GM18873 (cell line): ENCODE data around the gene CNPY3.
A peak's percentile ranks its signal among the peaks of the same experiment; 100 is the strongest.

ENCODE experiments used
- ATAC-seq: cut with Tn5 transposase; IDR thresholded peaks from one replicate; pipeline ENCODE4 v1.9.1; 2021; ENCODE audit warnings: mild to moderate bottlenecking, moderate library complexity, moderate number of reproducible peaks; ENCODE audit not compliant: unreplicated experiment, low FRiP score

CNPY3 gene

DNA sequence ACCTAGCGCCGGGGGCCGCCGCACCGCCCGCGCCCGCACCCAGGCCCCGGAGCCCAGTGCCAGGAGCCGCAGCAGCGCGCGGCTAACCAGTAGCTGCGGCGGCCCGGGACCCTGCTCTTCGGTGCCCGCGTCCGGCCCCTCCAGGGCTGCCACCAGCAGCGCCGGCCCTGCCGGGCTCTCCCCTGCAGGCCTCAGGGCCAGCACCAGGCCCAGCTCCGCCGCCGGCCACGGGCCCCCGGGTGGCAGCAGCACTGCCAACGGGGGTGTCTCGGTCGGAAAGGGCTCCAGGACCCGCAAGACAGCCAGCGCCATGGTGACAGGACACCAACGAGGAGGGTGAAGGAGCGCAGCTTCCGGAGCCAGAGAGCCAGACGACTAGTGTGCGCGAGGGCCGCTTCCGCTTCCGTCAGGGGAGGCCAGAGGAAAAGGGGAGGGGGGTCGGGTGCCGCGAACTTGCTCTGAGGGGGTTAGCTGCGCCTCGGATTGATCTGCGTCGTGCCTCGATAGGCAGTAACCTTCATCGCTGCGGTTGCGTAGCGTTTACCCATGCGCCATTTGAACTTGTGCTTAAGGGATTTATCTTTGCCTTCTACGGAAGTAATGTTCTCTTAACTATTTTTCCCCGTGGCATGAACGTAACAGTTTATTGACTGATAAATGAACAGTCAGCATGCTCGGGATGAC lies 49.7 kb downstream of the CNPY3 start, which contains the start of gene PEX6:
Gene PEX6, minus strand, starts transcription at position 343 of the 684 bp plus-strand sequence. Its CDS starts 31 bp downstream, at position 312.
- ATAC-seq, result peak; percentile 82

DNA sequence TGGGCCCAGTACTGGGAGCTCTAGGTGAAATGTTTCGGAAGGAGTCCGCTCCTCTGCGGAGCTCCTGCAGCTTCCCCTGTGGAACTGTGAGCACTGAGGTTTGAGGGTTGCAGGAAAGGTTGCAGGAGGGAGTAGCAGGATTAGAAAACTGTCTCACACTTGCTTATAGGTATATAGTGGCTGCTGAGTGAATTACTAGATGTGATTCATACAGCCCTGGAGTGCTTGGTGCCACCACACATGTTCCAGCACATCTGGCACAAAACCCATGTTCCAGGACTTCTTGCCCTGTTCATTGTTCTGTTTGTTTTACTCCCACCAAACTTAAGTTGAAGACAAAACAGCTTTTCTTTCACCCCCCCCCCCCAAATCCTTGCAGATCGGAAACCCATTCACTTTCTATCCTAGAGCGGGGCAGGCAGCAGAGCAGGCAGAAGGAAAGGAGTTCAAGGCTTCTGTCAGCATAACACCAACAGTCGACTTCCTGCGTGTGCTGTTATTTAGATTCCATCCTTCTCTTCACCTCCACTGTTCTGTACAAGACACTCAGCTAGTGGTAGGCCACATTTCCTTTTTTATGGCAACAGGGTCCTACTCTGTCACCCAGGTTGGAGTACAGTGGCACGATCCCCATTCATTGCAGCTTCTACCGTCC lies 50.4 kb downstream of the CNPY3 start:
- ATAC-seq, result no peak

DNA sequence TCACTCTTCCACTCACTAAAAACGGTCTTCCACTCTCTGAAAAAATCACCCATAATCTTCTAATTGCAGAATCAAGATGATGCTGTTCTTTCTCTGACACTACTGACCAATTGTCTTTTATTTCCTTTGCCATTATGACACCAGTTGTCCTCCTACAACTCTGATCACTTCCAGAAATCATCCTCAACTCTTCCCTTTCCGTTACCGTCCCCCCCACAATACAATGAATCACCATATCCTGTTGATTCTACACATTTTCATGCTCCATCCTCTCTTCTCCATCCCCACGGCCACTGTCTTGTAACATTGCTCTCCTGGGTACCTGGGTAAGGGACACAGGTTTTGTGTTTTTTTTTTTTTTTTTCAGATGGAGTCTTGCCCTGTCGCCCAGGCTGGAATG lies 52.6 kb downstream of the CNPY3 start:
- ATAC-seq, result no peak

DNA sequence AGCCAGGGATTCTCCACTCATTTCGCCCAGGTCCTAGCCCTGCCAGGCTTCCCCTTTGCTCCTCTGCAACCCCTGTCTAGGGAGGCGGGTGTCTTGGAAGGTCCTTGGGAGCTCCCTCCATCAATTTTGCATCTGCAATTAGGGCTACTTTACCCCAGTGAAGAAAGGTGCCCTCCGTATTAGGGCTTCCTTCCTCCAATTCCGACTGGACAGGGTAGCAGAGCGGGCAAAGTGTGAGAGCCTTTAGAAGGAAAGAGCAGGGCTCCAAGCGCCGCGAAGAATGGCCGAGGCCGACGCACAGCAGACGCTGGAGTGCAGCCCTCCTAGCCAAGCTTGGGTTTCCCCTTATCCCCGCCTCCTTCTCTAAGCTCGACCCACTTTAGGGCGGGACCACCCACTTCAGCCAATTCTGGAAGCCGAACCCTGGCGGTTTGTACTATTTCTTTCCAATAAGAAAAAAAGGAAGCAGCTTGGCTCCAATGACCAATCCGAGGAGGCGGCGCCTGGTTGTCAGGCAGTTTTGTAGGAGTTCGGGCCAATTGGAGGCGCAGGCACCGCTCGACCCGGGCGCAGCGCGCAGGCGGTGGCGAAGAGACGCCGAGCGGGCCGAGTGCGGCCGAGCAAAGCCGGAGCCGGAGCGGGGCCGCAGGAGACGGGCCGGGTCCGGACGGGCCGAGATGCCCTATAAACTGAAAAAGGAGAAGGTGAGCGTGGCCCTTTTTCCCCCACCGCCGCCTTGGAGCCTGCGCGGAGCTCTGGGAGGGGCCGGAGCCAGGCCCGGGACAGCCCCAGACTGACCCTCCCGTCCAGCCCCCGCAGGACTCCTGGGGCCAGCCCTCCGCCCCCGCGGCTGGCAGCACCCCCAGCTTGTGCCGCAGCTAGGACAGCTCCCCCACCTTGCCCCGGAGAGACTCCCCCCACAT lies 55.0 kb downstream of the CNPY3 start, which contains the start of gene PPP2R5D:
Gene PPP2R5D, plus strand, starts transcription at position 570 of the 923 bp plus-strand sequence. Its CDS starts 108 bp downstream, at position 678.
- peak; percentile 89 for ATAC-seq

DNA sequence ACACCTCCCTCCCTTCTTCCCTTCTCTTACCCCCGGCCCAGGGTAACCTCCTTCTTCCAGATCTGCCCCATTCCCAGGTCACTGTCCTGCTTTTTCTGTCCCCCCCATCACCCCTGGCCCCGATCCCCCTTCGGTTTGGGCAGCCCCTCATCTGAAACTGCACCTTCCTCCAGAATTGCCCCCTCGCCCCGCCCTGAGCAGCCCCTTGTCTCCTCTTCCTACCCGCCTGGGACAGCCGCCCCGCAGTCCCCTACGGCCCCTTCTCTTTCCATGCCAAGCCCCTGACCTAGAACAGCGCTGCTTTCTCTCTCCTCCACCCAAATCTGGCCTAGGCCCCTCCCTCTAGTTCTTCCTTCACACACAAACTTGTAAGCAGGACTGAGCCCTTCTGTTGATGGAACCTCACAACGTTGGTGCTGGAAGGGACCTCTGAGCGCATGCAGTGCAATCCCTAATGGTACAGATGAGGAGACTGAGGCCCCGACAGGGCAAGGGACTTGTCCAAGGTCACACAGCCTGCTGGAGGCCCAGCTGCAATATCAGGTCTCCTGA lies 55.7 kb downstream of the CNPY3 start:
- ATAC-seq, result no peak

DNA sequence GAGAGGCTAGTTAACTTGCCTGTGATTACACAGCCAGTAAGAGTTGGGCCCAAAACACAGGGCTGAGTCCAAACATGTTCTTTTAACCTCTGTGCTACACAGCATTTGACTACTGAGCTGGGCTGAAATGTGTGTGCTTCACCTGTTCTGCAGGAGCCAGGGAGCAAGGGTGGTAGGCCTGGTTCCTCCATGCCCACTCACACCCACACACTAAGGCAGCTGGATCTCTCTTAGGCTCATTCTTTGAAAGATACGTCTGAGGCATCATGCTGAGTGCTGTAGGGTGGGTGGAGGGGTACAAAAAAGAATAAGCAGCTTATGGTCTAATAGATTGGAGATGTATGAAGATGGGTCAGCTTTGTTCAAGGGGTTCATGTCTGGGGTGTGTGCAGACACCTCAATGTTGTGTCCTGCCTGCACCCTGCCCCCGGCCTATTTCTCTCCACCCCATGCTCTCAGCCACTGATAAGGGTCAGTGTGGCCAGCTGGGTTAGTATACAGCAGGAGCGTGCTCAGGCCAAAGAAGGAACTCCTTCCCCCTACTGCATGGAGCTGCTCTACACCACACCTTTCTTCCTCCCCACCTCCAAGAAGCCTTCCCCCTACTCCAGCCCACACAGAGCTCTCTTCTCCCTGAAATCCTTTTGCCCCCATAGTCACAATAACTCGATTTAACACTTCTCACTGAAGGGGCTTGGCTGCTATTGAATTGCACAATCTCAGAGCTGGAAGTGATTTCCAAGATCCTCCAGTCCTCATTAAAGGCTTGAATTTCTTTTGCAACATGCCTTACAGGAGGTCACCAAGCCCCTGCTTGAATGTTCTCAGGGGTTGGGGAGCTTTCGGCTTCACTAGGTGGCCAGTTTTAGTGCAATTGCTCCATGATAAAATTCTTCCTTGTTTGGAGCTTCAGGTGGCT lies 58.5 kb downstream of the CNPY3 start:
- no peak for ATAC-seq

DNA sequence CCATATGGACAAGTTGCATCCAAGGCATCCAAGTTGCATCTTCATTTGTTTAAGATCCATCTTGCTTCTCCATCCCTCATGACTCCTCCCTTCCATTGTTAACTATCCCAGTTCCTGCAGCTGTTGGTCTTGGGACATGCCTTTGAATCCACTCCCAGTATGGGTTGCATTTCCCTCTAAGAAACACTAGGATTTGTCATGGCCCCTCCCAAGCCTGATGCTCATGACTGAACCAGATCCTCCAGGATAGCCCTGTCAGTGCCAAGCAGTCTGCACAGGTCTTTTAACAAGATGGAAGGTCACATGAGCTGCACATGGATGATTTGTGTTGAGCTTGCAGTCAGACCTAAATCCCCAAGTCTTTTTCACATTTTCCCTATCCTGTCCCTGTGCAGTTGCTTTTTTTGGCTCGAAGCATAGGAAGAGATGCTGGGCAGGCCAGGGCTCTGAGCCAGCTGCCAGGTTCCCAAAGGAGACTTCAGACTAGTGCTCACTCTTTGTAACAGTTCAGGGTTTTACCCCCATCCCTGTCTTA lies 59.3 kb downstream of the CNPY3 start:
- ATAC-seq, result no peak
